OCI-M2 (cell line): Measurements from ENCODE around the gene CENPU.
"Not testable (repeated sequence)": the region's sequence is repeated elsewhere in the genome, so short reads cannot be mapped to it uniquely, and the experiment has no call there.

Experiments used
- DNase-seq: peaks from one replicate; lab custom pipeline; 2025; ENCODE audit not compliant: unreplicated experiment; lab: John Stamatoyannopoulos, UW

CENPU gene

DNA sequence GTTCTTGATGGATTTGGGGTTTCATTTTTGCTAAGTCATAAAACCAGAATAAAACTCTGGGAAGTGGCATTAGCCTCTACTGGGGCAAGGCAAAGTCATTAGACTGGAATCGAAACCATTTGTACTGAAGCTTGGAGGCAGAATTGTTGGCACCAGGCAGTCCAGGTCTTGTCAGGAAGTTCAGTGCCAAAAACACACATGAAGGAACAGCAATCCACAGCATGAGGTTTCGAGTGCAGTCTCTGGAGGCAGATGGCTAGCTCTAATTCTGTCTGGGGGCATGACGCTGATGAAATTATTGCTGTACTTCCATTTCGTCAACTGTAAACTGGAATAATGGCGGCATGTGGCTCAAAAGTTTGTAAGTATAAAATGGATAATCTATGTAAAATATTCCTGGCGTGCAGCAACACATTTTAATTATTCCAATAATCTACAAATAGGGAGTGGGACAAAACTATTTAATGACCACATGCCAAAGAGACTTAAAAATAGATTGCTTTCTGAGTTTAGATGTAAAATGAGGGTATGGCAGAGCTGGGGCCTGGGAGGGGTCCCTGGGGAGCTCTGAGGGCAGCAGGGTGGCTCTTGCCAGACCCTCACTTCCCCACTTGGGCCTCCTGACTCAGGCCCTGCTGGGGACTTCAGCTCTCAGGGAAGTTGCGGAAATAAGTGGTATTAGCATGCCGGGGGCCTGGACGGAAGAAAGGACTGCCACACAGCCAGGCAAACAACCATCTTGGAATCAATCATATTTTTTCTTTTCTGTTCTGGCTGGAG lies 18.8 kb upstream of the CENPU start:
- no peak for DNase-seq

DNA sequence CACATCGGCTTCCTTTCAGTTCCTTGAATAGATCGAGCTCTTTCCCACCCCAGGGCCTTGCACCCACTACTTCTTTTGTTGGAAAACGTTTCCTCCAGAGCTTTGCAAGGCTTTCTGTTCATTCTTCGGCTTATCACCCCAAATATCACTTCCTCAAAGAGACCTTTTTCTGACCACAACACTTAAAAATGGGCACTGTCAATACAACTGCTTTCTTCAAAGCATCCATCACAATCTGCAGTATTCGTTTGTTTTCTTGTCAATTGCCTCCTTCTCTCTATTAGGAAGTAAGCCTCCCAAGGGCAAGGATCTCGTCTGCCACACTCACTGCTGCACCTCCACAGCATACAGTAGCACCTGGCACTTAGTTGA lies 17.7 kb upstream of the CENPU start:
- no peak for DNase-seq

DNA sequence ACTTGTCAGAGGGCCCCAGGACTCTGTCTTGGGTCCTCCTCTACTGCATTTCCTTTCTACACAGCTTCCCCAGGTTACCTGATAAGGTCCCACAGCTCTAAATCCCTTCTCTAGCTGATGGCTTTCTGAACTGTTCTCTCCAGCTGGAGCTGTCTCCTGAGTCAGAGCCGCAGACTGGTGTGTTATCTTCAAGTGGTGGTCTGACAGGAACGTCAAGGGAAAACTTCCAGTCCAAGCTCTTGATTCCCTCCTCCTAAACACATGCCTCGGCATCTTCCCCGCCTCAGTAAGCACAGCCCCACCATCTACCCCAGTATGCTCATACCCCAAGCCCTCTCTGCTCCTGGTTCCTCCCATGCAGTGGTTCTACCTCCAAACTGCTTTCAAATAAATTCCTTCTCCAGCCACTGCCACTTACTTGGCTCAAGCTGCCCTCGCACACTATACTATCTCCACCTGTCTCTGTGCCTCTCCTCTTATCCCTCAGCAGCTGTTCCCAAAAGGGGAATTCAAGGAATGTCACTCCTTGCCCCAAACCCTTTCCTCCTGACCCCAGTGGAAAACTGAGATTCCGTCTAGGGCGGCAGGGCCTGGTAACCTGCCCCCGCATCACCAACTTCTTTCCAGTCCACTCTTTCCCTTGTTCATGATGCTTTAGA lies 17.2 kb upstream of the CENPU start:
- DNase-seq, result no peak

DNA sequence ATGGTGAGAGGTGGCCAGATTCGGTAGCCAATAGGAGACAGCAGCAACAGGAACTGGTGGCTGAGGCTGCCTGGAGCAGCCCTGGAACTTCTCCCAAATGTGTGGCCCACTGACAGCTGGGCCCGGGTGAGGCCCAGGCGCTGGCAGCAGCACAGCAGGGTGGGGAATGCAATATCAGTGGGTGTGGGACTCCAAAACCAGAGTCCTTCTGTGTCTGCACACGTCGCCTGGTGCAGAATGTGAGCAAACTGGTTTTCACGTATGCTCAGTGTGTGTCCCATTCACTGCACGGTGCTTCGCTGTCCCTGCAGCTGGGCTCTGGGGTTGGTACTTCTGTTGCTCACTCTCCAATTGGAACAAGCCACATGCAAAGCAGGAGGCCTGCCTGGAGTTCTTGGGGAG lies 14.4 kb upstream of the CENPU start:
- DNase-seq, result no peak

DNA sequence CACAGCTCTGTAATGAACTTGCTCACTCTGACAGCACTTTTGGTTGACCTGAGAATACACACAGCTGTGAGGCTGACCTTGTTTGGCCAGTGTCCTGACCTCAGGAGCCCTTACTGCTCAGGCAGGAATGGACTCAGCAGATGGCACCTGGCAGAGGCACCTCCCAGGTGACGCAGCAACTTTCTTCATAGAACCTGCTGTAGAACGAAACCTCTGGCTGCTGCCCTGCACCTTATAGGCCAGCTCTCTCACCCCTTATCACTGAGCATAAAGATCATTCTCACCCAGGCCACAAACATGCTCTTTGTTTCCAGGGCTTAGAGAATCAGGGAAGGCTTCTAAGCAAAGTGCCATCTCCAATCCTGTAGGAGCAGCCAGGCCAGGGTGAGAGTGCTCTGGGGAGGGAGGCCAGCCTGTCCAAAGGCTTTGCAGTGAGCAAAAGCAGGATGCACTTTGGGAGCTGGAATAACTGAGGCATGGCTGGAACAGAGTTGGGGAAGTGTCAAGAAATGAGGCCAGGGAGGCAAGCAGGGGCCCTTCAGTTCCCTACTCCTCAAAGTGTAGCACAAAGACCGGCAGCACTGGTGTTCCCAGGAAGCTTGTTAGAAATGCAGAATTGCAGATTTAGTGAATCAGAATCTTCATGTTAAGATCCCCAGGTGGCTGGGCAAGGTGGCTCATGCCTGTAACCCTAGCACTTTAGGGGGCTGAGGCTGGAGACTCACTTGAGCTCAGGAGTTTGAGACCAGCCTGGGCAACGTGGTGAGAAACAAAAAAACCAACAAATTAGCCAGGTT lies 13.3 kb upstream of the CENPU start:
- DNase-seq, result no peak

DNA sequence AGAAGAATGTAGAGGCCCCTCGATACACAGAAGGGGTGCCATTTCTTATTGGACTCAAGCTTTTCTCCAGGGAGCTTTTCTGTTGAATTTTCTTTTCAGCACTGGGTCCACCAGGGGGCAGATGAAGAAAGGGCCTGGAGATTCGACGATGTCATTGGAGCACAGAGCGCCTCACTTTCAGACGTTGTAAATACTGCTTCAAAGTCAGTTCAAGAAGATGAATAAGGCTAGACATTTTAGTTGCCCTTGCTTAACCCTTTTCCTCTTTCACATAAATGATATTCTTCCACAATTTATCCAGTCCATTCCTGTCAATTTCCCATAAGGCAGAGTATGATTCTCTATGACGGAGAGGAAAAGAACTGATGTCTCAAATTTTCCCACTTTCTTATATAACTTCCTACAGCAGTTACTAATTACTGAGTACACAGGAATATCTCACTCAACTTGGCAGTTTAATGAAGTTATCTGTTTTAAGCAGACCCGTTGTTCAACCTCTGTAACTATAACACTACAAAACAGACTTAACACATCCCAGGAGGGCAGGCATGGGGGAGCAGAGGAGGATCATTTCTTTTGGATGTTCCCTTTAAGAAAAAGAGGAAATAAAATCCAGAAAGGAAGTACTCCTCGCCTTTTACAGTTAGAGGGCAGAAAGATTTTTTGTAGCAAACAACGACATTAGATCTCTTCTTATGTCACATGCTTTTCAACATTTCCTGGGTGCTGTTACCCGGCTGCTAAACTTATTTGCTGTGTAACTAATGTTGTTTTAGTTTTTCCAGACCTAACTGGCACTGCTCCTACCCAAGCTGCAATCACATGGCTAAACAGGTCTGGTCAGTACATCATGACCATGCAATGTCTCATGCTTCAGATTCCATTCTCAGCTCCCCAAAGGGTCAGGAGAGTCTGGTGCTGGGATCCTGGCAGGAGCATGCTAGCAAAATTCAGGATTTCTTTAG lies 12.2 kb upstream of the CENPU start:
- DNase-seq, result peak; percentile 73

DNA sequence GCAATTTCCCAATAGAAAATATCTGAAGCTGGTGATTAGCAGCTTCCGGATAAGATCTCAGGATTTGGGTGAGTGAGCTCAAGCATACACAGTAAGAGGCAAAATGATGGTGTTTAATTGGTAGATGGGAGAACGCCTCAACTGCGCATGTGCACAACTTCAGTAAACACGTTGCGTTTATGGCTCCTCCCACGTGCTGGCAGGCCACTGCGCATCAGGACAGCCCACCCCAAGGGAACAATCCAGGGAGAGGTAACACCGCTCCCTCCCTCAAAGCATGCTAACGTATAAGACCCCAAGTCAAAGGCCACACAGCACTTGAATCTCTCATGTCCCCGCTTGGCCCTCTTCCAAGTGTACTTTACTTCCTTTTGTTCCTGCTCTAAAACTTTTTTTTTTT lies 10.3 kb upstream of the CENPU start:
- no peak for DNase-seq

DNA sequence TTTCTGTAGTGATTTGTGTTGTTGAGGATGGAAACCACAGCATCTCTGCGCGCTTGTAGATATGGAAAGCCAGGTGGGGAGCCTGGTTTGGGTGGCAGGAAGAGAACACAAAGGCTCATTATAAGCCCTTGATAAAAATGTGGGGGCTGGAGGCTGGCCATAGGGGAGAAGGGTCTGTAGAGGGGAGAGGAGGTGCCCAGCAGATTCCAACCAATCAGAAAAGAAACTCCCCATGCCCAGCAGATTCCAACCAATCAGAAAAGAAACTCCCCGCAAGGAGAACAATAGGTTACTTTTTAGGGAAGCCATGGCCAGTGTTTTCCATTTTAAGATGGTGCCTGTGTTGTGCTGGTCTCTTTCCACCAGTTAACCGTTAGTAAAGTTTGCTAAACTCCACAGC lies 9.8 kb upstream of the CENPU start:
- no peak for DNase-seq

DNA sequence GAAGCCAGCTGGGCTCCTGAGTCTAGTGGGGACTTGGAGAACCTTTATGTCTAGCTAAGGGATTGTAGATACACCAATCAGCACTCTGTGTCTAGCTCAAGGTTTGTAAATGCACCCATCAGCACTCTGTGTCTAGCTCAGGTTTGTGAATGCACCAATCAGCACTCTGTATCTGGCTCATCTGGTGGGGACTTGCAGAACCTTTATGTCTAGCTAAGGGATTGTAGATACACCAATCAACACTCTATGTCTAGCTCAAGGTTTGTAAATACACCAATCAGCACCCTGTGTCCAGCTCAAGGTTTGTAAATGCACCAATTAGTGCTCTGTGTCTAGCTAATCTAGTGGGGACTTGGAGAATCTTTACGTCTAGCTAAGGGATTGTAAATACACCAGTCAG lies 7.8 kb upstream of the CENPU start:
- DNase-seq, result not testable (repeated sequence)

DNA sequence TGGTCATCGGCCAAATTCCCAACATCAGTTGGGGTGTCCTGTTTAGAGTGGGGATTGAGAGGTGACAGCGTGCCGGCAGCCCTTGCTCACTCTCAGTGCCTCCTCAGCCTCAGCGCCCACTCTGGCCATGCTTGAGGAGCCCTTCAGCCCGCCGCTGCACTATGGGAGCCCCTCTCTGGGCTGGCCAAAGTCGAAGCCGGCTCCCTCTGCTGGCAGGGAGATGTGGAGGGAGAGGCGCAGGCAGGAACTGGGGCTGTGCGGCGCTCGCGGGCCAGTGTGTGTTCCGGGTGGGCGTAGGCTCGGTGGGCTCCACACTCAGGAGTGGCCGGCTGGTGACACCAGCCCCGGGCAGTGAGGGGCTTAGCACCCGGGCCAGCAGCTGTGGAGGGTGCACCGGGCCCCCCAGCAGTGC lies 7.1 kb upstream of the CENPU start:
- DNase-seq, result no peak

DNA sequence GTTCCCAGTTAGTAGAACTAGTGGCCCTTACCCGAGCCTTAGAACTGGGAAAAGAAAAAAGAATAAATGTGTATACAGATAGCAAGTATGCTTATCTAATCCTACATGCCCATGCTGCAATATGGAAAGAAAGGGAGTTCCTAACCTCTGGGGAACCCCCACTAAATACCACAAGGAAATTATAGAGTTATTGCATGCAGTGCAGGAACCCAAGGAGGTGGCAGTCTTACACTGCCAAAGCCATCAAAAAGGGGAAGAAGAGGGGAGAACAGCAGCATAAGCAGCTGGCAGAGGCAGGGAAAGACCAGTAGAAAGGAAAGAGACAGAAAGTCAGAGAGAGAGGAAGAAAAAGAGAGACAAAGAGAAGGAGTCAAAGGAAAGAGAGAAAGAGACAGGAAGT lies 5.7 kb upstream of the CENPU start:
- DNase-seq, result peak; percentile 7

DNA sequence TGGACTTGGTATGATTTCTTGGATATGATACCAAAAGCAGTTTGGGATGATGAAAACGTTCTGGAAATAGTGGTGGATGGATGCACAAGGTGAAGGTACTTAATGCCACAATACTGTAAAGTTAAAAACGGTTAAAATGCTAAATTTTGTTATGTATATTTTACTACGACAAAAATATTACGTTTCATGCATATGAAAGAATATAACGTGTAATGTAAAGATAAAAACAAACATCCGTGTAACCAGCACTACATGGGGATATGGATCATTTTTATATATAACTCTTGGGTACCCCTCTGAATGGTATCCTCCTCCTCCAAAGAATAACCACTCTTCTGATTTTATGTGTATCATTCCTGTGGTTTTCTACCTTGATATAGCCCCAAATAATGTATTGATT lies 862 bp upstream of the CENPU start:
- no peak for DNase-seq

DNA sequence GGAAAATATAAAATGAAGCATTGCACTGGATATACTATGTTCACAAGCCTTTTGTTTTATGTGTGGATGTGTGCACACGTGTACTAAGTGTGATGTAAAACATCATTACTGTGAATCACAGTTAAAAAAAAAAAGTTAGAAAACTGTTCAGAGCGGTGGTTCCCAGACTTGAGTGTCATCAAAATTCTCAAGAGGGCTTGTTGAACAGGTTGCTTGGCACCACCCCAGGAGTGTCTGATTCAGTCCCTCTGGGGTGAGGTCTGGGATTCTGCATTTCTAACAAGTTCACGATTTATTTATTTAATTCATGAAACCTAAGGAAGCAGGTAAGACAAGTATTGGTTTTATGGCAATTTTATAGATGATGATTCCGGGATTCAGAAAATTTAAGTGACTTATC lies 1.8 kb downstream of the CENPU start:
- no peak for DNase-seq

DNA sequence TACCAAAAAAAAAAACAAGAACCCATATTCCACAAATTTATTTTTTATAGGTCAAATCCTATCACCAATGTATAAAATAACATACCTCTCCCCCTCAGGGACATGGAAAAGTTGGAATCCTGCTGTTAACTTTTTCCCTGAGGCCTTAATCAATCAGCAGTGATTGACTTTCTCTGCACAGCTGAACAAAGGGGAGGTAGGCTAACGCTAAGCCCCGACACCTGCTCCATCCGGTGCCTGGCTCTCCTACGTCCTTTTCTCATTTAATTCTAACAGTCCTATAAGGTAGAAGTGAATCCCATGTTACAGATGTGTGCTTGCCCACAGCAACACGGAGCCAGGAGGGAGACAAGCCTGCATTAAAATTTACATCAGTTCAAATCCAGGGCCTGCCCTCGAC lies 2.8 kb downstream of the CENPU start:
- DNase-seq, result no peak

DNA sequence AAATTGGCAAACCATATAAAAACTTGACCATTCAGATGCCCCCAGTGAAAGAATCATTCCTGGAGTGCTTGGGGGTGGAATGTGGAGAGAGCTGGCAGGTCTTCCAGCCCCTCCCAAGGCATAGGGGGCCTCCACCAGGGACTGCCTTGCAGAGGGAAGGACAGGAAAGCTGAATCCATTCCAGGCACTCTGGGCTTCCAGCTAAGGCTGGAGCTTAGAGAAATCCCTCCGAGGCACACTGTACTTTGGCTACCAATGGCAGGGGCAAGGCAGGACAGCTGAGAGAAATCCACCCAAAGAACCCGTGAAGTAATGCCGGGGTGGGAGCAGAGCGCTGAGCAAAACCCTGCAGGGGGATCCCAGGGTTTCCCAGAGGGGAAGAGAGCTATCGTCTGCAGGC lies 4.0 kb downstream of the CENPU start:
- DNase-seq, result no peak

DNA sequence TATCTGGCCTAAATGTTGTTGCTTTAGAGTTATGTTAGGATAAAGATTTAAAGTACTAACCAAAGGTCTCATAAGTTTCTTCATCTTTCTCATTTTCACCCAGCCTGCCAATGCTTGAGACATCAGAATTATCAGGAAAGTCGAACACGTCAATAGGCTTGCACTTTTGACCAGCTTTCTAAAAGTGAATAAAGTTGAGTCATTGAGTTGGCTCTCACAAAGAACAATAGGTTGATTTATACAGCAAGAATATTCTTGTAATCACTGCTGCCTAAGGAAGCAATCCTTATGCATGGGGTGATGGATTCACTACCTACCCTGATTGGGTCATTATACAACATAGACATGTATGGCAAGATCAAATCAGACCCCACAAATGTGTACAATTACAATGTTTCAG lies 5.0 kb downstream of the CENPU start:
- no peak for DNase-seq

DNA sequence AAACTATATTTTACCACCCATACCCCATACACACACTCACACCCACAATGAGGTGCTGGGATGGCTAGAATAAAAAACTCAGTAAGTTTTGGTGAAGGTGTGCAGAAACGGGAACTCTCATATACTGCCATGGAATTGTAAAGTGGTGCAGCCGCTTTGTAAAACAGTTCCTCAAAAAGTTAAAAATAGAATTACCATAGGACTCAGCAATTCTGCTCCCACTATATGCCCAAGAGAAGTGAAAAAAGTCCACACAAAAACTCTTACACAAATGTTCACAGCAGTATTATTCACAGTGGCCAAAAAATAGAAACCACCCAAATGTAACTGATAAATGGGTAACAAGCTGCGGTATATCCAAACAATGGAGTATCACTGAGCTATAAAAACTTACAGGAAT lies 6.5 kb downstream of the CENPU start:
- no peak for DNase-seq

DNA sequence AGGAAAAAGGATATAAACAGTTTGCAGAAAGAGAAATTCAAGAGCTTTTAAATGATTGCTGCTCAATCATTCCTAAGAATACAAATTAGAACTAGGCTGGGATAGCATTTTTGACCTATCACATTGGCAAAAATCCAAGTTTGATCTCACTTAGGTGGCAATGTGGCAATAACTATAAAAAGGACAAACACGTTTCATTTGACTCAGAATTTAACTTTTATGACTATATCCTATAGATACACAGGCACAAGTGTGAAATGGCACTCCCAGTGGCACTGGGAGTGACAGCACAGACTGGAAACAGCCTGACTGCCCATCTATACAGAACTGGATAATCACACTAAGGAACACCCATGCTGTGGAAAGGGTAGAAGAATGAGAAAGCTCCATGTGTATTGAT lies 11.1 kb downstream of the CENPU start:
- no peak for DNase-seq

DNA sequence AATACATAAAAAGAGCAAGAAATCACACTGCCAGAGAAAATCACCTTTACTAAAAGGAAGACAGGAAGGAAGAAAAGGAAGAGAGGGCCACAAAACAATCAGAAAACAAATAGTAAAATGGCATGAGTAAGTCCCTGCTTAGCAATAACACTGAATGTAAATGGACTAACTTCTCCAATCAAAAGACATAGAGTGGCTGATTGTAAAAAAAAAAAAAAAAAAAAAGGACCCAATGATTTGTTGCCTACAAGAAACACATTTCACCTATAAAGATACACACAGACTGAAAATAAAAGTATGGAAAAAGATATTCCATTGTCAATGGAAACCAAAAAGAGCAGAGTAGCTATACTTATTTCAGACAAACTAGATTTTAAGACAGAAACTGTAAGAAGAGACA lies 12.6 kb downstream of the CENPU start:
- no peak for DNase-seq

DNA sequence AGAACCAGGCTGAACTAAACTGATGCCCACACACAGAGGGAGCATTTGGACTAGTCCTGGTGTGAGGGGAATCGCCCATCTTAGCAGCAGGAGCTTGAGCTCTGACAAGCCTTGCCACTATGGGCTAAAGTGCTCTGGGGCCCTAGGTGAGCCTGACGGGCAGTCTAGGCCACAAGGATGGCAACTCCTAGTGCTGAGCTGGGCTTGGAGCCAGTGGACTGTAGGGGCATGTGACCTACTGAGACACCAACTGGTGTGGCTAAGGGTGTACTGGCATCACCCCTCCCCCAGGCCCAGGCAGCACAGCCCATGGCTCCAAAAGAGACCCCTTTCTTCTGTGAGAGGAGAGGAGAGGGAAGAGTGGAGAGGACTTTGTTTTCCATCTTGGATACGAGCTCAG lies 14.5 kb downstream of the CENPU start:
- DNase-seq, result no peak

DNA sequence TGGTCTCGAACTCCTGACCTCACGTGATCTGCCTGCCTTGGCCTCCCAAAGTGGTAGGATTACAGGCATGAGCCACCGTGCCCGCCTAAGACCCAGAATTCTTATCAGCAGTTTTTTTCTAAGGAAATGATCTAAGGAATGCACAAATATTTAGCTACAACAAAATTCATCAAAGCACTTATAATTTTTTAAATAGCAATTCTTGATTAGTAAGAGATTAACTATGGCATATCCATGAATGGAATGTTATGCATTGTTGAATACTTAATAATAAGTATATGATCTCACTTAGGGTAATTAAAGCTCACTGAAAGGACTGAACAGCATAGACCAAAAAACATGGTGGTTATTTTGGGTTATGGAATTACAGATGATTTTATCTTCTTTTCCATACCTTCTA lies 18.4 kb downstream of the CENPU start:
- no peak for DNase-seq
